ENCODE data around the gene HRH3. TPM values are rescaled to one million over a fixed set of nuclear protein-coding genes. Genes with fewer than 3 reads are reported as not detected.

Gene HRH3
- total RNA-seq, 1 donor from 2014 or later = 0.09 TPM

DNA sequence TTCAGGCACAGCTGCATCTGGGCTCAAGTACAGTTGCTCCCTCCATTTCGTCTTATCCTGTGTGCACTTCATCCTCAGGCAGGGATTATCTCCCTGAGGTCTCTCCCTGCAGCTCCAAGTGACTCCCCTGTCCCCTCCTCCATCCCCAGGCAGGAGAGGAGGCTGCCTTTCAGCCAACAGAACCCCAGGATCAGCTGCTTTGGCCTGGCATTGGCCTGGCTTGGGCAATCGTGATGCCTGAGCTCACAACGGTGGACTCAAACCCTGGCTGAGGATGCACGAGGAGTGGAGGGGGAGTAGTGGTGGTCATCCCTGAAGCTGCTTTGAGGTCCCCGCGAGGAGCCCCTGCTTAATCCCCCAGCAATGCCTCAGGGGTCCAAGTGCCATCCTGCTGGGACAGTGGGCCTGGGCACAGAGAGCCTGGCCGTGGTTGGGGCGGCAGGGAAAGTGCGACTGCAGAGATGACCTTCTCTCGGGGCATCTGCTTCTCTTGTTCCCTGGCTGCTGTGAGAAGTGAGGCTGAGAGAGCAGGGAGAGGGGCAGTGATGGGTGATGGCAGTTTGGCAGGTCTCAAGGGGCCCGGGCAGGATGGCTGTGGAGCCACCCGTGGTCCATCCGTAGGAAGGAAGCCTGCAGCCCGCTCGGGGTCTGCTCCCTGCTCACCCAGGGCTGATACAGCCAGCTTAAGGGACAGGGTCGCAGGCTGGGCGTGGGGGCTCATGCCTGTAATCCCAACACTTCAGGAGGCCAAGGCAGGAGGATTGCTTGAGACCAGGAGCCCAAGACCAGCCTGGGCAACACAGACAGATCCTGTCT is 6.0 kb upstream of the HRH3 start:
- Histone ChIP-seq H4K20me1 (ENCODE audit: low read depth) (peaks cover 10% of the 10 kb centered on the region), H3K9me3 (ENCODE audit: low read depth) (no peaks in the 10 kb centered on the region), H3K4me3 (no peak overlapping the region), H3K36me3 (no peaks in the 10 kb centered on the region), H3K9ac (no peak overlapping the region), H3K4me2 (no peak overlapping the region), H3K27me3 (peaks cover 53% of the 10 kb centered on the region), H3K79me2 (ENCODE audit: low read depth) (no peaks in the 10 kb centered on the region), H2AFZ (replicated peaks) (no peak overlapping the region), H3K27ac (no peak overlapping the region), H3F3A (ENCODE audit: low read depth) (peaks cover 10% of the 10 kb centered on the region), H3K4me1 (peaks cover 10% of the 10 kb centered on the region)
- H3K4me3 Mint-ChIP-seq = no peak overlapping the region
- no peak for DNase-seq (ENCODE audit: low spot score)
- no peaks in the 10 kb centered on the region for H3K9me3 Mint-ChIP-seq
- H3K27ac Mint-ChIP-seq = no peak overlapping the region
- H3K4me1 Mint-ChIP-seq = peaks cover 4% of the 10 kb centered on the region
- TF ChIP-seq EZH2 (IDR thresholded peaks at IDR 0.05) = no peak
- peaks cover 19% of the 10 kb centered on the region for H3K27me3 Mint-ChIP-seq (ENCODE audit: insufficient read depth, low read depth)
- H3K36me3 Mint-ChIP-seq = no peaks in the 10 kb centered on the region

GRCh38 chr20:62225026-62225425 is 4.9 kb upstream of the HRH3 start:
- Mint-ChIP-seq H3K9me3 (no peaks in the 10 kb centered on the region), H3K36me3 (no peaks in the 10 kb centered on the region), H3K27ac (peak overlapping the region; percentile 93), H3K4me3 (no peak overlapping the region), H3K27me3 (ENCODE audit: insufficient read depth, low read depth) (peaks cover 21% of the 10 kb centered on the region), H3K4me1 (peaks cover 5% of the 10 kb centered on the region)
- H3K9me3 ChIP-seq (ENCODE audit: low read depth) = no peaks in the 10 kb centered on the region
- H2AFZ ChIP-seq (replicated peaks) = no peak overlapping the region
- H4K20me1 ChIP-seq (ENCODE audit: low read depth) = peaks cover 17% of the 10 kb centered on the region
- H3K4me2 ChIP-seq = no peak overlapping the region
- H3K36me3 ChIP-seq = no peaks in the 10 kb centered on the region
- H3F3A ChIP-seq (ENCODE audit: low read depth) = peaks cover 17% of the 10 kb centered on the region
- H3K27me3 ChIP-seq = peaks cover 62% of the 10 kb centered on the region
- H3K4me3 ChIP-seq = no peak overlapping the region
- no peak overlapping the region for H3K9ac ChIP-seq
- no peak for DNase-seq (ENCODE audit: low spot score)
- H3K79me2 ChIP-seq (ENCODE audit: low read depth) = no peaks in the 10 kb centered on the region
- peaks cover 18% of the 10 kb centered on the region for H3K4me1 ChIP-seq
- TF ChIP-seq, protein P1, sequence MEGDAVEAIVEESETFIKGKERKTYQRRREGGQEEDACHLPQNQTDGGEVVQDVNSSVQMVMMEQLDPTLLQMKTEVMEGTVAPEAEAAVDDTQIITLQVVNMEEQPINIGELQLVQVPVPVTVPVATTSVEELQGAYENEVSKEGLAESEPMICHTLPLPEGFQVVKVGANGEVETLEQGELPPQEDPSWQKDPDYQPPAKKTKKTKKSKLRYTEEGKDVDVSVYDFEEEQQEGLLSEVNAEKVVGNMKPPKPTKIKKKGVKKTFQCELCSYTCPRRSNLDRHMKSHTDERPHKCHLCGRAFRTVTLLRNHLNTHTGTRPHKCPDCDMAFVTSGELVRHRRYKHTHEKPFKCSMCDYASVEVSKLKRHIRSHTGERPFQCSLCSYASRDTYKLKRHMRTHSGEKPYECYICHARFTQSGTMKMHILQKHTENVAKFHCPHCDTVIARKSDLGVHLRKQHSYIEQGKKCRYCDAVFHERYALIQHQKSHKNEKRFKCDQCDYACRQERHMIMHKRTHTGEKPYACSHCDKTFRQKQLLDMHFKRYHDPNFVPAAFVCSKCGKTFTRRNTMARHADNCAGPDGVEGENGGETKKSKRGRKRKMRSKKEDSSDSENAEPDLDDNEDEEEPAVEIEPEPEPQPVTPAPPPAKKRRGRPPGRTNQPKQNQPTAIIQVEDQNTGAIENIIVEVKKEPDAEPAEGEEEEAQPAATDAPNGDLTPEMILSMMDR (IDR thresholded peaks at IDR 0.05) = no peak
- TF ChIP-seq EZH2phosphoT487 (IDR thresholded peaks at IDR 0.05) (no peak), EZH2 (IDR thresholded peaks at IDR 0.05) (no peak)
- H3K27ac ChIP-seq = no peak overlapping the region

DNA sequence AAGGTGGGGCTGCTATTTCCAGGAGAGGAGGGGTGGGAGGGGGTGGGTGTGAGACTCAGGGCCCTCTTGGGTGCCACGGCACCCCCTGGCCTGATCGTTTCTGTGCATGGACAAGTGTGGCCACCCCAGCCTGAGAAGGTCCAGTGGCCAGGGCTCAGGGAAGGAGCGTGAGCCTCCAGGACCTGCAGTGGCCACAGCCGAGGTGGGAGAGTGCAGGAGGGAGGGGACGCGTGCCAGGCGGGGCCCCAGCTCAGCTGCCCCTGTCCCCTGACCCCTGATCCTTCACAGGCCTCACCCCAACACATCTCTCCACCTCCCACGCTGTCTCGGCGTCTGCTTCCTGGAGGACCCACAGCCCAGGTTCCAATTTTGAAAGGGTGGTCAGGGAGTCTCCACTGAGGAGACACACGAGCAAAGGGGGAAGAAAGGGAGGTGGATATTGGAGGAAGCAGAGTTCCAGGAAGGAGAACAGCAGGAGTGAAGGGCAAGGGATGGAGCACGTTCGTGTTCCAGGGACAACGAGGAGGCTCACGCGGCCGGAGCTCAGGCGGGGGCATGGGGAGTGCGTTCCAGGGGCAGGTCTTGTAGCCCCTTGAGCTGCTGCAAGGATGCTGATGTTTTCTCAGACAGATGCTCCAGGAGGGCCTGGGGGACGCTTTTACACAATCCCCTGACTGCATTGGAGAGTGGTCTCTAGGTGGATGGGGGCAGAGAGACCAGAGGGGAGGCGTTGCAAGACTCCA is 4.2 kb upstream of the HRH3 start:
- no peak overlapping the region for H3K4me3 Mint-ChIP-seq
- H3F3A ChIP-seq (ENCODE audit: low read depth) = peaks cover 20% of the 10 kb centered on the region
- H4K20me1 ChIP-seq (ENCODE audit: low read depth) = peaks cover 20% of the 10 kb centered on the region
- no peak overlapping the region for H3K9ac ChIP-seq
- no peak for DNase-seq (ENCODE audit: low spot score)
- no peak overlapping the region for H3K4me2 ChIP-seq
- no peaks in the 10 kb centered on the region for H3K79me2 ChIP-seq (ENCODE audit: low read depth)
- H3K27me3 Mint-ChIP-seq (ENCODE audit: insufficient read depth, low read depth) = peaks cover 22% of the 10 kb centered on the region
- no peak overlapping the region for H3K4me3 ChIP-seq
- peak overlapping the region; percentile 93 for H3K27ac Mint-ChIP-seq
- no peaks in the 10 kb centered on the region for H3K9me3 Mint-ChIP-seq
- H2AFZ ChIP-seq (replicated peaks) = no peak overlapping the region
- H3K27me3 ChIP-seq = peaks cover 69% of the 10 kb centered on the region
- H3K36me3 ChIP-seq = no peaks in the 10 kb centered on the region
- H3K27ac ChIP-seq = no peak overlapping the region
- TF ChIP-seq EZH2phosphoT487 (IDR thresholded peaks at IDR 0.05) (no peak), EZH2 (IDR thresholded peaks at IDR 0.05) (no peak)
- TF ChIP-seq, protein P1 (IDR thresholded peaks at IDR 0.05) = no peak
- H3K9me3 ChIP-seq (ENCODE audit: low read depth) = no peaks in the 10 kb centered on the region
- H3K36me3 Mint-ChIP-seq = no peaks in the 10 kb centered on the region
- peaks cover 20% of the 10 kb centered on the region for H3K4me1 ChIP-seq
- peaks cover 5% of the 10 kb centered on the region for H3K4me1 Mint-ChIP-seq
